Keratinocyte (primary cell): ENCODE measurements around the gene RBCK1. TPM values are rescaled to one million over a fixed set of nuclear protein-coding genes. Genes with fewer than 3 reads are reported as not detected.
A peak's percentile ranks its signal among the peaks of the same experiment; 100 is the strongest.

ENCODE experiments used
- DNase-seq: peaks from one replicate; pipeline ENCODE4 v3.0.0-alpha.2; 2011; ENCODE audit warnings: low read depth, missing footprints, low spot score
- FAIRE-seq: peaks from 2 replicates; lab custom pipeline; 2011; peaks lifted over from hg19 to GRCh38; lab: Jason Lieb, UNC
- H2AFZ ChIP-seq: 2 replicates; pipeline ENCODE4 v1.6.0; 2012; ENCODE audit warnings: low read length, control low read depth, inconsistent platforms; ENCODE audit not compliant: control insufficient read depth
- H3K27ac ChIP-seq: 2 replicates; pipeline ENCODE4 v1.5.1; 2011; ENCODE audit warnings: low read length; ENCODE audit not compliant: control insufficient read depth, insufficient read depth
- H3K27me3 ChIP-seq: 3 replicates; pipeline ENCODE4 v1.6.0; 2011; ENCODE audit warnings: low read length; ENCODE audit not compliant: control insufficient read depth, insufficient read depth; ENCODE audit errors: extremely low read depth
- H3K36me3 ChIP-seq, 2 experiments: 2 replicates in 1 of 2; 3 replicates in 1 of 2; pipeline ENCODE4 v1.5.1; 2011; ENCODE audit warnings: low read length in 2 of 2, mild to moderate bottlenecking in 1 of 2; ENCODE audit not compliant: control insufficient read depth in 2 of 2, insufficient read depth in 2 of 2; ENCODE audit errors: extremely low read depth in 1 of 2
- H3K4me1 ChIP-seq: 3 replicates; pipeline ENCODE4 v1.5.1; 2011; ENCODE audit warnings: low read length; ENCODE audit not compliant: control insufficient read depth, insufficient read depth; ENCODE audit errors: extremely low read depth
- H3K4me2 ChIP-seq: 3 replicates; pipeline ENCODE4 v1.6.0; 2011; ENCODE audit warnings: low read depth, low read length; ENCODE audit not compliant: control insufficient read depth, insufficient read depth; ENCODE audit errors: extremely low read depth
- H3K4me3 ChIP-seq, 3 experiments: fragments of 200-600 bp in 1 of 3; sonication (generic) in 1 of 3; 2 replicates in 2 of 3; 3 replicates in 1 of 3; pipeline ENCODE4 v1.5.1; 2011 to 2016; ENCODE audit warnings: low read length in 3 of 3, mild to moderate bottlenecking in 3 of 3, control low read depth in 2 of 3, inconsistent platforms in 1 of 3, low read depth in 1 of 3, mixed read lengths in 1 of 3, mixed run types in 1 of 3, moderate library complexity in 1 of 3; ENCODE audit not compliant: control insufficient read depth in 2 of 3, insufficient read depth in 2 of 3; ENCODE audit errors: extremely low read depth in 1 of 3
- H3K79me2 ChIP-seq: 2 replicates; pipeline ENCODE4 v1.6.0; 2012; ENCODE audit warnings: low read length; ENCODE audit not compliant: control insufficient read depth, insufficient read depth
- H3K9ac ChIP-seq: 3 replicates; pipeline ENCODE4 v1.6.0; 2011; ENCODE audit warnings: low read length; ENCODE audit not compliant: control insufficient read depth, insufficient read depth; ENCODE audit errors: extremely low read depth
- H3K9me1 ChIP-seq: 3 replicates; pipeline ENCODE4 v1.6.0; 2011; ENCODE audit warnings: low read length; ENCODE audit not compliant: control insufficient read depth, insufficient read depth; ENCODE audit errors: extremely low read depth
- H3K9me3 ChIP-seq: 2 replicates; pipeline ENCODE4 v1.5.1; 2012; ENCODE audit warnings: low read depth, low read length; ENCODE audit not compliant: control insufficient read depth
- H4K20me1 ChIP-seq: 3 replicates; pipeline ENCODE4 v1.6.0; 2011; ENCODE audit warnings: low read length; ENCODE audit not compliant: control insufficient read depth, insufficient read depth; ENCODE audit errors: extremely low read depth
- CTCF ChIP-seq, 3 experiments: IDR thresholded peaks in 1 of 3; conservative IDR thresholded peaks in 1 of 3; optimal IDR thresholded peaks in 1 of 3; 2 replicates in 2 of 3; 3 replicates in 1 of 3; pipeline versions ENCODE3 to v1.5.1; 2011; ENCODE audit warnings: low read length in 3 of 3, mild to moderate bottlenecking in 3 of 3, moderate library complexity in 2 of 3, control low read depth in 1 of 3, inconsistent platforms in 1 of 3; ENCODE audit not compliant: insufficient read depth in 2 of 3; ENCODE audit errors: extremely low read depth in 1 of 3
- EZH2 ChIP-seq: IDR thresholded peaks from one replicate; pipeline ENCODE4 v1.6.1; 2012; ENCODE audit warnings: inconsistent platforms, mild to moderate bottlenecking, low read length, moderate library complexity
- dilution Hi-C: fragments of 300-500 bp; cut with MboI; formaldehyde crosslinking; loops from one replicate; pipeline ENCODE4 v1.7.0; 2020; ENCODE audit warnings: low sequenced_read_pairs; ENCODE audit not compliant: extremely low pct_ligation_motif_present
- polyA plus RNA-seq, 5 experiments: library from polyadenylated mRNA; depleted of rRNA in 3 of 5; stranded (reverse) in 3 of 5; stranded (forward) in 1 of 5; unstranded in 1 of 5; fragments of >200 nt; gene quantifications; 1 replicate in 1 of 5; 2 replicates in 3 of 5; 3 replicates in 1 of 5; pipeline versions ENCODE4 v1.2.1 to v1.2.3, GENCODE V29; 2011 to 2012; ENCODE audit warnings: missing spikeins in 2 of 5, low read depth in 1 of 5, low replicate concordance in 1 of 5

Gene RBCK1
- polyA plus RNA-seq, 1 donor (not counting 4 experiments of a cell fraction or from before 2014, with no cell fraction given), result 136 TPM

DNA sequence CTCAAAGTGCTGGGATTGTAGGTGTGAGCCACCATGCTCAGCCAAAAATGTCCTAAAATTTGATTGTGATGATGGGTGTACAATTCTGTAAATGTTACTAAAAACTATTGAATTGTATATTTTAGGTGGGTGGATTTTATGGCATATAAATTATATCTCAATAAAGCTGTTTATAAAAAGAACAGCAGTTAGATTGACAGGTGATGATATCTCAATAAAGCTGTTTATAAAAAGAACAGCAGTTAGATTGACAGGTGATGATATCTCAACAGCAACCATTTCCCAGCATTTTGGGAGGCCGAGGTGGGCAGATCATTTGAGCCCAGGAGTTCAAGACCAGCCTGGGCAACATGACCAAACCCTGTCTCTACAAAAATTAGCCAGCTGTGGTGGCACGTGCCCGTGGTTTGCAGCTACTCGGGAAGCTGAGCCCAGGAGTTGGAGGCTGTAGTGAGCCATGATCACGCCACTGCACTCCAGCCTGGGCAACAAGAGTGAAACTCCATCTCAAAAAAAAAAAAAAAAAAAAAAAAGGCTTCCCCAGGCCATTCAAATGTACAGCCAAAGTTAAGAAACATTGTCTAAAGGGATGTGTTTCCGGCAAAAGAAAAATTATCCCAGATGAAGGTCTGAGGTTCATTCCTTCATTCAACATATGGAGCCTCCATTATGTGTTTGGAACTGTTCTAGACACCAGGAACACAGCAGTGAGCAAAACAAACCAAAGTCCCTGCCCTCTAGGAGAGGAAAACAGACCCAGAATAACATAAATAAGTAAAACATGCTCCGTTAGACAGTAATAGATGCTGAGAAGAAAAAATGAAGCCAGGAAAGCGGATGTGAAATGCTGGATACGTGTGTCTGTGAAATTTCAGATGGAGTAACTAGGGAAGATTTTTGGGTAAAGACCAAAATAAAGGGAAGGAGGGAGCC, 1.6 kb upstream of the RBCK1 start:
- Histone ChIP-seq H3K9ac (peak overlapping the region; percentile 84), H3K27ac (peak overlapping the region; percentile 88)
- FAIRE-seq, result no peak

DNA sequence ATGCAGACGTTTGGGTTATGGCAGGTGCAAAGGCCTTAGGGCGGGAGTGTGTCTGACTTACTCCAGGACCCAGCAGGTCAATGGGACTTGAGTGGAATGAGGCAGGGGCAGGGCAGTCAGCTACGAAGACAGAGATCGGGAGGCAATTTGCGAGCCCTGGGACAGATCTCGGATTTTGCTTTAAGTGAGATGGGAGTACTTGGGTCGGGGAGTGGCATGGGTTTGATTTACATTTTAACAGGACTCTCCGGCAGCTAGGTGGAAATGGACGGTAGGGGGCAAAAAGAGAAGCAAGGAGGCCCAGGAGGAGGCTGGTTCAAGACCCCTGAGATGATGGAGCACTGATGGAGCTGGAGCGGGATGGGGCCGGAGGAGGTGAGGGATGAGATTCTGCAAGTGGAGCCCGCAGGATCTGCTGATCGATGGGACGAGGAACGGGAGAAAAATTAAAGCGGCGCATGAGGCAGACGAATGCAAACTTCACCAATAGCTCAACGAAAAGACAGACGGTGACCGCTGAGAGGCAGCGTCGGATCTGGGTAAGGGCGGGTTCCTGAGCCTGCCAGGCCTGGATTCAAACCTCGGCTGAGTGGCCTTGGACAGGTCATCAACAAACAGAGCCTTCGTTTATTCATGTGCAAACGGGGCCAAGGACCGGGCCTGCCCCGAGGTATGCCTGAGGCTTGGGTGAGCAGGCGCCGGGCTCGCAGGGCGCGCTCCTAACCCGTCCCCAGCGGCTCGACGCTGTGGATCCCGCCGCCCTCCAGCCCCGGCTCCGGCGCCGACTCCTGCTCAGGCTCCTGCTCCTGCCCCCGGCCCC, 756 bp upstream of the RBCK1 start:
- peak overlapping the region; percentile 84 for H3K9ac ChIP-seq
- H3K9me1 ChIP-seq, result peaks cover 6% of the 10 kb centered on the region
- peaks cover 15 to 21% of the 10 kb centered on the region in 2 experiments for H3K36me3 ChIP-seq
- dilution Hi-C loops, result no loop called here
- H3K79me2 ChIP-seq, result peaks cover 41% of the 10 kb centered on the region
- H3K4me1 ChIP-seq, result peaks cover 30% of the 10 kb centered on the region
- peak overlapping the region; percentile 81 for H2AFZ ChIP-seq
- no peaks in the 10 kb centered on the region for H3K27me3 ChIP-seq
- peak overlapping the region; percentile 88 for H3K27ac ChIP-seq
- peak in 2 of 3 experiments; percentile 24 to 39 for TF ChIP-seq CTCF (optimal IDR thresholded peaks at IDR 0.05 in 1 of 3, IDR thresholded peaks at IDR 0.05 in 1 of 3, conservative IDR thresholded peaks at IDR 0.05 in 1 of 3; ENCODE audit: extremely low read depth in 1 of 3, insufficient read depth in 2 of 3, low read length in 3 of 3)
- no peak for TF ChIP-seq EZH2
- H3K4me3 ChIP-seq, result peak overlapping the region; percentile 35 to 77 (median 72)
- H4K20me1 ChIP-seq, result no peaks in the 10 kb centered on the region
- FAIRE-seq (peak; percentile 69), DNase-seq (no peak)
- H3K9me3 ChIP-seq, result no peaks in the 10 kb centered on the region
- H3K4me2 ChIP-seq, result peak overlapping the region; percentile 96

More for the DNA sequence above, 1.6 kb upstream of the RBCK1 start:
- Histone ChIP-seq H3K4me2 (peak overlapping the region; percentile 96), H3K9me3 (no peaks in the 10 kb centered on the region), H3K4me1 (peaks cover 38% of the 10 kb centered on the region), H2AFZ (peak overlapping the region; percentile 81), H3K79me2 (peaks cover 32% of the 10 kb centered on the region), H3K4me3 (peak overlapping the region in 2 of 3 experiments; percentile 72 to 77), H3K36me3 (peaks cover 12 to 16% of the 10 kb centered on the region in 2 experiments), H3K27me3 (no peaks in the 10 kb centered on the region), H4K20me1 (no peaks in the 10 kb centered on the region), H3K9me1 (peaks cover 6% of the 10 kb centered on the region)
- DNase-seq, result no peak
- TF ChIP-seq CTCF (optimal IDR thresholded peaks at IDR 0.05 in 1 of 3, IDR thresholded peaks at IDR 0.05 in 1 of 3, conservative IDR thresholded peaks at IDR 0.05 in 1 of 3; ENCODE audit: extremely low read depth in 1 of 3, insufficient read depth in 2 of 3, low read length in 3 of 3), result no peak
- no peak for TF ChIP-seq EZH2
- dilution Hi-C loops, result no loop called here
